GM21526 (cell line): ENCODE results near the gene IPO5.
"Not testable (repeated sequence)": the region's sequence is repeated elsewhere in the genome, so short reads cannot be mapped to it uniquely, and the experiment has no call there.

Experiments used
- ATAC-seq: cut with Tn5 transposase; IDR thresholded peaks from one replicate; pipeline ENCODE4 v1.9.1; 2021; ENCODE audit warnings: moderate library complexity; ENCODE audit not compliant: unreplicated experiment, low FRiP score

Gene IPO5

DNA sequence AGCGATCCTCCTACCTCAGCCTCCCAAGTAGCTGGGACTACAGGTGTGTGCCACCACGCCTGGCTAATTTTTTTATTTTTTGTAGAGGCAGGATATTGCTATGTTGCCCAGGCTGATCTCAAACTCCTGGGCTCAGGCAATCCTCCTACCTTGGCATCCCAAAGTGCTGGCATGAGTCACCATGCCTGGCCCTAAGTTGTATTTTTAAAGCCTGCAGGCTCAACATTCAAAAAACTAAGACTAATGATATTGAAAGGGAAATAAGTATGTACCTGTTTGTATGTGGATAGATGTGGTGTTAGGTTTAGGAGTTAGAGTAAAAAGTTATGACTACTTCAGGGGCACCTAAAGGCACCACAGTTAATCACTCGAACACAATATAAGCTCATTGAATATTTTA lies 5.4 kb upstream of the IPO5 start:
- ATAC-seq, result no peak

DNA sequence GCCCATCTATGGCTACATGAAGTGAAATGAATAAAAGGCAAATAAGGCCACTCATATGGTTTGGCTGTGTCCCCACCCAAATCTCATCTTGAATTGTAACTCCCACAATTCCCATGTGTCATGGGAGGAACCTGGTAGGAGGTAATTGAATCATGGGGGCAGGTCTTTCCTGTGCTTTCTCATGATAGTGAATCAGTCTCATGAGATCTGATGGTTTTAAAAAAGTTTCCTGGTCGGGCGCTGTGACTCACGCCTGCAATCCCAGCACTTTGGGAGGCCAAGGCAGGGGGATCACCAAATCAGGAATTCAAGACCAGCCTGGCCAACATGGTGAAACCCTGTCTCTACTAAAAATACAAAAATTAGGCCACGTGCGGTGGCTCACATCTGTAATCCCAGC lies 4.2 kb upstream of the IPO5 start:
- not testable (repeated sequence) for ATAC-seq

DNA sequence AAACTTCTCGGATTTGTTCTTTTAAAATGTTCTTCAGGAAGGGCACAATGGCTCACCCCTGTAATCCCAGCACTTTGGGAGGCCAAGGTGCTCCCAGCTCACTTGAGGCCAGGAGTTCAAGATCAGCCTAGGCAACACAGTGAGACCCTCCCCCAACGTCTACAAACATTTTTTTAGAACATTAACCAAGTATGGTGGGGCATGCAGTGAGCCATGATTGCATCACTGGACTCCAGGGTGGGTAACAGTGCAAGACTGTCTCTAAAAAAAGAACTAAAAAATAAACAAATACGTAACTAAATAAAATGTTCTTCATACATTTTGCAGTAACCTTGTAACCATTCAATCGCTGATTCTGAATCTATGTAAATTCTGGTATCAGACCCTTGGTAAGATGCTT lies 2.1 kb upstream of the IPO5 start:
- no peak for ATAC-seq

DNA sequence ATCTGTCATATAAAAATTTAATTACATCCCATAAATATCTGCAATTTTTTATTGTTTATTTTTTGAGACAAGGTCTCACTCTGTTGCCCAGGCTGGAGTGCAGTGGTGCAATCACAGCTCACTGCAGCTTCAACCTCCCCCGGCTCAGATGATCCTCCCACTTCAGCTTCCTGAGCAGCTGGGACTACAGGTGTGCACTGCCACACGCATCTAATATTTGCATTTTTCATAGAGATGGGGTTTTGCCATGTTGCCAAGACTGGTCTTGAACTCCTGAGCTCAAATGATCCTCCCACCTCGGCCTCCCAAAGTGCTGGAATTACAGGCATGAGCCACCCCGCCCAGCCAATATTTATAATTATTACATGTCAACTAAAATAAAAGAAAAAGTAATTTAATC lies 644 bp upstream of the IPO5 start:
- ATAC-seq, result peak; percentile 89

DNA sequence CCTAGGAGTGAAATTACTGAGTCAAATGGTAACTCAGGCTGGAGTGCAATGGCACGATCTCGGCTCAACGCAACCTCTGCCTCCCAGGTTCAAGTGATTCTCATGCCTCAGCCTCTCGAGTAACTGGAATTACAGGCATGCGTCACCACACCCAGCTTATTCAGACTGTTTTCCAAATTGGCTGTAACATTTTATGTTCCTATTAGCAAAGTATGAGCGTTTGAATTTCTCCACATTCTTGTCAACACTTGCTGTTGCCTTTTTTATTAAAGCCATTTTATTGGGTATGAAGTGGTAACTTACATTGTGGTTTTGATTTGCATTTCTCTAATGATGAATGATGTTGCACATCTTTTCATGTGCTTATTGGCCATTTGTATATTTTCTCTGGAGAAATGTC lies 7.9 kb downstream of the IPO5 start:
- ATAC-seq, result no peak

DNA sequence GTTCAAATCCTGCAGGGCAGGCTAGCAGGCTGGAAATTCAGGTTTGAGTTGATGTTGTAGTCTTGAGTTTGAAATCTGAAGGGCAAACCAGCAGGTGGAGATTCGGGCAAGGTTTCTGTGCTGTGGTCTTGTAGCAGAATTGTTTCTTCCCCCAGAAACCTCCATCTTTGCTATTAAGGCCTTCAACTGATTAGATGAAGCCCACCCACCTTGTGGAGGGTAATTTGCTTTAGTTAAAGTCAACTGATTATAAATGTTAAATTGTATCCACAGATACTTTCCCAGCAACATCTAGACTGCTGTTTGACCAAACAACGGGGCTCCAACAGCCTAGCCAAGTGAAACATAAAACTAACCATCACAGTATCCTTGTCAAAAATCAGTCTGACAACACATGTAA lies 9.4 kb downstream of the IPO5 start:
- no peak for ATAC-seq

DNA sequence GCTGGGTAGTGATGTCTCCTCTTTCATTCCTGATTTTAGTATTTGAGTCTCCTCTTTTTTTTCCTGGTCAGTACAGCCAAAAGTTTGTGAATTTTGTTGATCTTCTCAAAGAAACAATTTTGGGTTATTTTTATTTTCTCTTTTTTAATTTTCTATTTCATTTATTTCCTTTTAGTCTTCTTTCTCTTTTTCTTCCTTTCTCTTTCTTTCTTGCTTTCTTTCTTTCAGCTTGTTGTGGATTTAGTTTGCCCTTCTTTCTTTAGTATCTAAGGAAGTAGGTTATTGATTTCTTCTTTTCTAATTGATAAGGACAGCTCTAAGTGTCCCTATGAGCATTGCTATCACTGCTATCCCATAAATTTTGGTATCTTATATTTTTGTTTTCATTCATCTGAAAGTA lies 13.8 kb downstream of the IPO5 start:
- ATAC-seq, result no peak

DNA sequence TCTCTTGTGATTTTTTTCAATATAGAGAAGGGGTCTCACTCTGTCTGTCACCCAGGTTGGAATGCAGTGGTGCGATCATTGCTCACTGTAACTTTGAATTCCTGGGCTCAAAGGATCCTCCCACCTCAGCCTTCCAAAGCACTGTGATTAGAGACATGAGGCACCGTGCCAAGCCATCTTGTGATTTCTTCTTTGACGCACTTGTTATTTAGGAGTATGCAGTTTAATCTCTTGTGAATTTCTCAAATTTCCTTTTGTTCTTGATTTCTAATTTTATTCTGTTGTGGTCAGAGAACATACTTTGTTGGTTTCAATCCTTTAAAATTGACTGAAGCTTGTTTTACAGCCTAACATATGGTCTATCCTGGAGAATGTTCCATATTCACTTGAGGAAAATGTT lies 14.5 kb downstream of the IPO5 start:
- no peak for ATAC-seq

DNA sequence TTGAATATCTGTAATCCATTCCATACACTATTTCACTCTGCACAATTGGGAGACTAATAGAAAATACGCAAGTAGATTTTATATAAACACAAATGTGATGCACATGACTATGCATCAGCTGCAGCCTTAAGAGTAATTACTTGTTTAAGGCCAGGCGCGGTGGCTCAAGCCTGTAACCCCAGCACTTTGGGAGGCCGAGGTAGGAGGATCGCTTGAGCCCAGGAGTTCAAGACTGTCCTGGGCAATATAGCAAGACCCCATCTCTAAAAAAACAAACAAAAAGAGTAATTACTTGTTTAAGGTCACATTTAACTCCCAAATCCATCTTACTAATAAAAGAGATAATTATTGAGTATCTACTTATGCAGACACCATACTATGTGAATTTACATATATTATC lies 18.0 kb downstream of the IPO5 start:
- ATAC-seq, result no peak

DNA sequence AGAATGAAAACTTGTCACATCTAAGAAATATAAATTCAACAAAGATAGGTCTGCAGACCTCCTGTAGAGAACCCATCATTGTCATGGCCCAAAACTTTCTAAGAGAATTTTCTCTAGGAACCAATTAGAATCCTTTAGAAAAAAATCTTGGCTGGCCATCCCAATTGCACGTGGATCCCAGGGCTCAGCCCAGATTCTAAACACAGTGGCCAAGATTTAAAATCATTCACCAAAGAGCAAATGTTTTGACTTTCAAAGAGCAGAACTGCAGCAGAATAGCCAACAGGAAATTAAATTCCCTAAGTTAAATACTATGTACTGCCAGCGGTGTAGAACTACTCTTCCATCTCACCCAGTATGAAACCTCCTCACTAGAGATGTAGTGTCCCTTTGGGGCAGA lies 21.3 kb downstream of the IPO5 start:
- no peak for ATAC-seq

DNA sequence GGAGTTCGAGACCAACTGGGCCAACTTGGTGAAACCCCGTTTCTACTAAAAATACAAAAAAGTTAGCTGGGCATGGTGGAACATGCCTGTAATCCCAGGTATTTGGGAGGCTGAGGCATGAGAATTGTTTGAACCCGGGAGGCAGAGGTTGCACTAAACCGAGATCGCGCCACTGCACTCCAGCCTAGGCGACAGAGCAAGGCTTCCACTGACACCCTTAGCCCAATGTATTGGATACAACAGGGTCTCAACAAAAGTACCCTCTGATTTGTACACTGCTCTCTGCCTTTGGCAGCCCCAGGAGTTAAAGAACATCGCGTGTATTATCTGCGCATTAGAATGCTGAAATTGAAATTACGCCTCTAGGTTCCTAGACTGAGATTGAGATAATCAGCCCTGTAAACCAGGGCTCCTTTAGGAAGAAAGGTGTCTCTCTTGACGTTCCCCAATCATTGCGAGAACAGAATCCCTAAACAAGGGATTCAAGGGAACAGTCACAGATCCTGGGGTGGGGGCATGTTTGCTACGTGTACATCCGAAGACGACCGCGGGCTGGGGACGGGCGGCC lies 21.9 kb downstream of the IPO5 start:
- no peak for ATAC-seq

DNA sequence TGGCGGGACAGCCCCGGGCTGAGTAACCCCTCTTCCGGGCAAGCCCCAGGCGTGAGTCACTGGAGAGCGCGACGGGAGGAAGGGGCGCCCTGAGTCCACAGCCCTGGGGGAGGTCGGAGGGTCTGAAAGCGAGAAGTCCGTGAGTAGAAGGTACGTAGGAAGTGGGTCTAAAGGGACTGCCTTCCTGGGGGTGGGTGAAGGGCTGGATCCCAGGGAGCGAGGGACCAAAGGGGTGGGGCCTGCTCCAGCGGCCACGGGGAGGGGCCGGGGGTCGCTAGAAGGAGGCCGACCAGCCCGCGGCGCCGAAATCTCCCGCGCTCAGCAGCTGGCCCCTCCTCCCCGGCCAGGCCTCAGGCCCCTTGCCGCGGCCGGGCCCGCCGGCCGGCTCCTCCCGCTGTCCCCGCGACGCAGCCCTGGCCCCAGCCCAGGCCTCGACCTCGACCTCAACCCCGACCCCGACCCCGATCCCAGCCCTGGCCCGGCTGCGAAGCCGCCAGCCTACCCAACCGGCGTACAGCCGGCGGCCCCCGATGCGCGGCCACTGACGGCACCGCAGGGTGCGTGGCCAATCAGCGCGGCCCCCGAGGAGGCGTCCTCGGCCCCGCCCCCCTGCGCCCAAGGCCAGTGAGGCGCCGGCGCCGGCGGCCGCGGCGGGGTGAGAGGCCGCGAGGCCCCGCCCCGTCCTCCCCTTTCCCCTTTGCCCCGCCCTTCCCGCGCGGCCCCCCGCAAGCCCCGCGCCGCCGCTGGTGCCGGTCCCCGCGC lies 22.6 kb downstream of the IPO5 start:
- ATAC-seq, result peak; percentile 91

DNA sequence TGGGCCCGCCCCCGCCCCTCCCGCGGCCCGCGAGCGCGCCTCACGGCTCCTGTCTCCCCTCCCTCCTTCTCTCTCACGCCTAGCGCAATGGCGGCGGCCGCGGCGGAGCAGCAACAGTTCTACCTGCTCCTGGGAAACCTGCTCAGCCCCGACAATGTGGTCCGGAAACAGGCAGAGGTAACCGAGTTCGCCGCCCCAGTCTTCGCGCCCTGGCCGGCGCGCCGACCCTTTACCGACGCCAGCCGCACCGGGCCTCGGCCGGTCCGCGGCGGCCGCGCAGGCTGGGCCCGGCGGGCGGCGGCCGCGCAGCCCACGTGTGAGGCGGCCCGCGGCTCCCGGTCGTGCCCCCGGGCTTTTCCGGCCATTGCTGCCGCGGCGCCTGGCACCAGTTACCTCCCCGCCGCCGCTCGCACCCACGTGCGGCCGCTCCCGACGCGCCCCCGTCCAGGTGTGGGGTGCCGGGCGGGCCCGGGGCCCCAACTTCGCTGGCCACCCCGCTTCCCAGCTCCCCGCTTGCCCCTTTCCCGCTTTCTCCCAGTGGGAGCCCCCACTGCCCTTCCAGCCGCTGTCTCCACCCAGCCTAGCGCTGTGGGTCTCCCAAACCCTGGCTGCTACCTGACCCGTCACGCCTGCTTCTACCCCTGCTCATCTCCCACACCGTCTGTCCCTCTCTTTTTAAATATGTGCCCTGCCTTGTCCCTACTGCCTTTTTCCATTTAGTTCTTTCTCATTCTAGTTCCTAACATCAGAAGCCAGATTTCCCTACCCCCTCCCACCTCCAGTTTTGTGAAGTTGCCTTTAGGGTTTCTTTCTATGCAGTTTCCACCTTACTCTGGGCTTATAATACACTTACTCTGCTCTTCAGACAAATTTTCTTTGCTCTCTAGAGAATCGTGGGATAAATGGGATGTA lies 23.4 kb downstream of the IPO5 start:
- ATAC-seq, result peak; percentile 33

DNA sequence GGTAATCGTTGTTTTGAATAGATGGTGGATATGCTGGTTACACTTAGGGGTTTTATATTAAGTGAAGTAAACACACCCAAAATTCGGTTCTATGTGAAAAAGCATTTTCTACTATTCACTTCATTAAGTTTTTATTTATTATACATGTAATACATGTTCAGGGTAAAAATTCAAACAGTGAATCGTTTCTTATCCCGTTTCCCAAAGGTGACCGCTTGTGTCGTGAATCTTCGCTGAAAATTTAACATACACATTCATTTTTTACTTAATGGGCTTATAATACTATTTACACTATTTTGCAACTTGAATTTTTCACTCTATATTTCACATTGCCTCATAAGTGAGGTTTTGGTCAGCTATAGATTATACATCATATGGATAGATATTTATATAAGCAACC lies 24.5 kb downstream of the IPO5 start:
- no peak for ATAC-seq

DNA sequence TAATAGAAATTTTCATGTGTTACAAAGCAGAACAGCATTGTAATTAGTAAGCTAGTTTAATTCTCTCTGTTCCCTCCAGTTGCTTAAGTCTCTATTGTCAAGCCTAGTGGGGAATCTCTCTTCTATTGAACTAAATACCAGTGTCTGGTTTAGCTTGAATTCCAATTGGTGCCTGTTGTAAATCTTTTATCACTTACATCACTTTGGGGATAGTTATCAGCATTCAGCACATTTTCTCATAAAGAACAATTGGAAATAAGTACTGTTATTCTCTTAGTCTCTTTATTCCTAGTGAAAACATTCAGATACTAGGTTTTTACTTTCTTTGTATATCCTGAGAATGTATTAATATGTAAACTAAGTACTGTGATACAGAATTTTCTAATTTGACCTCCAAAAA lies 25.2 kb downstream of the IPO5 start:
- ATAC-seq, result no peak

DNA sequence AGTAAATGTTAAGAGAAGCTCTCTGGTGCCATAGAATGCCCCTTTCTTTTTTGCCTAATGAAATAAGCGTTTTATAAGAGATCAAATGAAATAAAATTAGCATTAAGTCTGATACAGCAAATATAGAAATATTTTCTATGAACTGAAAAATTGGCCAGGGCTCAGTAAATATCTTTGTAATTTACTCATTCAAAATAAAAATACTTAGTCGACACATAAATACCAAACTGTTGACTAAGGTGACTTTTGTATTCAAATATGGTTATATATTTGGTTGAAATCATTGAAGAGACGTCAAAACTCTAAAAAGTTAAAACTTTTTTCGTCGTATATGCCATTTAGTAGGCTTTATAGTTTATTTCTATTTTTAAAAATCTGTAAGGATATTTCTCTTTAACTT lies 25.6 kb downstream of the IPO5 start:
- ATAC-seq, result no peak

DNA sequence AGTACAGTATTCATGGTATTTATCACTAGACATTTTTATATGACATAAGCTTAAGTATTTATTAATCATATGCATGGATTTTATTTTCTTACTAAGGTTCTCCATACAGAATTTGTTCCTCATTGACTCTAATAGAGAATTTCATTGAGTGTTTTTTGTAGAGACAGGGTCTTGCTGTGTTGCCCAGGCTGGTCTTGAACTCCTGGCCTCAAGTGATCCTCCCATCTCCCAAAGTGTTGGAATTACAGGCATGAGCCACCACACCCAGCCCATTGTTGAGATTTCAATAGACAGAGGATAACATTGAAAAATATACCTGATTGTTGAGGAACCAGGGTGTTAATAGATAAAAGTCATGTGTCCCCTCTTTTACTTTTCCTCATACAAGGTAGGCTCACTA lies 26.1 kb downstream of the IPO5 start:
- ATAC-seq, result no peak

DNA sequence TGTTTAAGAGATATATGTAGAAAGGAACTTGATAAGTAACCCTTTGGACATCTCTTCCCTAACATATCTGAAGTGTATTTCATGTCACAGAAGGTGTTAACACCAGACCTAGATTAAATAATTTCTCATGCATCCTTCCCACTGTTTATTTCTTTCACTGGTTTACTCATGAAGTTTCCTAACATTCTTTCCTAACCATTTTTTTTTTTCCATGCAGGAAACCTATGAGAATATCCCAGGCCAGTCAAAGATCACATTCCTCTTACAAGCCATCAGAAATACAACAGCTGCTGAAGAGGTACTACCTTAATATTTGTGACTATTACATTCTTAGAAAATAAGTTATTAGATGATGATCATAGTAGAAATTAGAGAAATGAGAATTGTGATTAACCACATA lies 28.8 kb downstream of the IPO5 start:
- no peak for ATAC-seq

DNA sequence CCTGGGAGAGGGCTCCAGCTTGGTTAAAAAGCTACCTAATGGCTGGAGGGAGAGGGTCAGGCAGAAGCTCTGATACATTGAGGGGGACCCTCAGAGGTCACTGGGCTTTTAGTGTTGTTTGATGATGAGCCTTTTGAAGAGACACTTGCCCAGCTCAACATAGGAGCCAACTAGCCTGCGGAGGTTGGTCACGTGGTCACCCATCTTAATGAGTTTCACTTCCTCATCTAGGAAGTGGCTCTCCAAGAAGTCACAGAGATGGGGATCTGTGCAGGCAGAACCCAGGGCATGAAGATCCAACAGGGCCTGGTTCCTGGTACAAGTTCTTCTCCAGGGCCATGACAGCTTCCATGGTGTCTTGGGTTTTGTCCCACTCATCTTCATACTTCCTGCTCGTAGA lies 33.4 kb downstream of the IPO5 start:
- peak; percentile 89 for ATAC-seq

DNA sequence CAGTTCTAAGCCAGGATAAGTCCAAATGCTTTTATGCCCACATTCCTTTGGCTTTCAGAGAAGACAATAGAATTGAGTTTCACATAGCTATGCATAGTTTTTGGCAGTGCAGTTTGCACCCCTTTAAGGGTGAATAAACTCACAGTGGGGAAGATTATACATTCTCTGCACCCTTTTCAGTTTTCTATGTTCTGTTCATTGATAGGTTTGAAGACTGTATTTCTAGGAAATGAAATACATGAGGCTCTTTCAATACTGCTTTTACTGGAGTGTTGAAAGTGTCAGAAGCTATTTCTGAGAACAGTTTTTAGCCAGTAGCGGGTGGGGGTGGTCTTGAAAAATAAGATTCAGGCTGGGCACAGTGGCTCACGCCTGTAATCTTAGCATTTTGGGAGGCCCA lies 46.2 kb downstream of the IPO5 start:
- ATAC-seq, result no peak

DNA sequence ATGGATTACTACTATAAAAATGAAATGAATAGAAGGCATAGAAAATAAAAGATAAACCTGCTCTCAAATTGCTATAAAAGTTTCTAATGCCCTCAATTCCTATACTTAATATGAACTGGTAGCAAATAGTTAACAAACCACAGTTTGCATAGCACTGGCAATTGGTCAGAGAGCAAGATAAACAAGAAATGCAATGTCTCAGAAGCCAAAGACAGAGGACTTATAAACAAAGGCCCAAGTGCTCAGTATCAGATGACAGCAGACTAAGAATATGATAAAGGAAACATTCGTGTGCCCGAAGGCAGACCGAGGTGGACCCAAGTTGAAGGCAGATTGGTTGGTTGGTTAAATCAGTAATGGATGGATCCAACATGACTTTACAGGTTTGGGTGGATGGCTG lies 50.6 kb downstream of the IPO5 start:
- no peak for ATAC-seq

DNA sequence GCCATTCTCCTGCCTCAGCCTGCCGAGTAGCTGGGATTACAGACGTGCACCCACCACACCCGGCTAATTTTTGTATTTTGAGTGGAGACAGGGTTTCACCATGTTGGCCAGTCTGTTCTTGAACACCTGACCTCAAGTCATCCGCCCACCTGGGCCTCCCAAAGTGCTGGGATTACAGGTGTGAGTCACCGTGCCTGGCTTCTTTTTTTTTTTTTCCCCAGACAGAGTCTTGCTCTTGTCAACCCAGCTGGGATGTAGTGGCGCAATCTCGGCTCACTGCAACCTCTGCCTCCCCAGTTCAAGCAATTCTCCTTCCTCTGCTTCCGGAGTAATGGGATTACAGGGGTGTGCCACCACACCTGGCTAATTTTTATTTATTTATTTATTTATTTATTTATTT lies 51.5 kb downstream of the IPO5 start:
- not testable (repeated sequence) for ATAC-seq
